HUES6 (cell line): Measurements from ENCODE around the gene PNMA8A.

Experiments used
- H3K27ac ChIP-seq: 2 replicates; pipeline ENCODE4 v1.7.0; 2013; ENCODE audit warnings: low read depth, mild to moderate bottlenecking, low read length, inconsistent platforms
- H3K27me3 ChIP-seq: 2 replicates; pipeline ENCODE4 v1.6.1; 2013; ENCODE audit warnings: low read length; ENCODE audit not compliant: control insufficient read depth, insufficient read depth
- H3K36me3 ChIP-seq: 2 replicates; pipeline ENCODE4 v1.6.1; 2013; ENCODE audit warnings: low read length; ENCODE audit not compliant: control insufficient read depth, insufficient read depth
- H3K4me1 ChIP-seq: 2 replicates; pipeline ENCODE4 v1.6.1; 2013; ENCODE audit warnings: low read length; ENCODE audit not compliant: control insufficient read depth, insufficient read depth
- H3K4me3 ChIP-seq: 2 replicates; pipeline ENCODE4 v1.5.1; 2013; ENCODE audit warnings: low read depth, low read length
- H3K9ac ChIP-seq: one replicate; pipeline ENCODE4 v1.6.1; 2013; ENCODE audit warnings: mild to moderate bottlenecking, low read length
- H3K9me3 ChIP-seq: 2 replicates; pipeline ENCODE4 v1.6.1; 2013; ENCODE audit warnings: low read depth, low read length; ENCODE audit not compliant: control insufficient read depth, insufficient read depth

The PNMA8A gene

DNA sequence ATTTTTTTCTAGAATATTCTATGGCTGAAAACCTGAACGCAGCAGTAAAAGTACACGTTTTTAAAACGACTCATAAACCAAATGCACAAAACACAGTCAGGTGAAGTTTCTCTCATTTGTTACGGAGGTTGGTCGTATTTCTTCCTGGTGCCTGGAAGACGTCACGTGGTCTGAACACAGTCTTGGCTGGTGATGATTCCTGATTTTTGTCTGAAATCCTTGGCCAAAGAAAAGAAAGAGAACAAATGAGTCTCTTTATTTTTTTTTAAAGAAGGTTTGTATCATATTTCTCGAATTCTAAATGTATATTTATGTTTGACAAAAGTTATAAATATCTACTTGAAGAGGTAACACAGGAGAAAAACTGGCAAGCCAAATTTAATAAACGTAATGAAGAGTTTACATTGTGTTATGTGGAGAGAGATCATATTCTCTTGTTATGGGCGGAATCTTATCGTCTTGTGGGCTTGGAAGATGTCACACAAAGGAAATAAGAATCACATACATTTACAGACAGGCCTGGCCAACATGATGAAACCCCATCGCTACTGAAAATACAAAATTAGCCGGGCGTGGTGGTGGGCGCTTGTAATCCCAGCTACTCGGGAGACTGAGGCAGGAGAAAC is 10.0 kb upstream of the PNMA8A start:
- Histone ChIP-seq H3K4me1 (peaks cover 10% of the 10 kb centered on the region), H3K9me3 (no peaks in the 10 kb centered on the region), H3K4me3 (no peak overlapping the region), H3K27ac (no peak overlapping the region), H3K27me3 (0 out of 2 replicates have a peak, but pooled peaks cover under 1% of the 10 kb centered on the region), H3K36me3 (no peaks in the 10 kb centered on the region), H3K9ac (no peak overlapping the region)

DNA sequence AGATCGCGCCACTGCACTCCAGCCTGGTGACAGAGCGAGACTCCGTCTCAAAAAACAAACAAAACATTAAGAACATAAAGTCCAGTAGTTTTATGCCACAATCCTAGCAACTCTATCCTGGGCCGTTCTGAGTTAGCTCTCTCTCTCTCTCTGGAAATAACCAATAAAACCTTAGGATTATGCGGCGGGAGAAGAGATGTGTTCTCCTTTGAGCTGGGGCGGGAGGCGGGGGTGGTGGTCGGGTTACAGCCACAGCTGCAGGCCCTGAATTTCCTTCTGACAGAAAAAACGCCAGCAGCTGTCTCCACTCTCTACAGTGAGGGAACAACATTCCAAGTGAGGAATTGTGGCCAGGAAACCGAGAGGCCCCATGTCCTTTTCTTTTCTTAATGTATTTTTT is 9.1 kb upstream of the PNMA8A start:
- no peaks in the 10 kb centered on the region for H3K27me3 ChIP-seq
- H3K9me3 ChIP-seq: no peaks in the 10 kb centered on the region
- H3K9ac ChIP-seq: no peak overlapping the region
- H3K4me3 ChIP-seq: no peak overlapping the region; the same call in 1 of the 2 replicates
- H3K4me1 ChIP-seq: peaks cover 10% of the 10 kb centered on the region
- no peak overlapping the region for H3K27ac ChIP-seq
- no peaks in the 10 kb centered on the region for H3K36me3 ChIP-seq

DNA sequence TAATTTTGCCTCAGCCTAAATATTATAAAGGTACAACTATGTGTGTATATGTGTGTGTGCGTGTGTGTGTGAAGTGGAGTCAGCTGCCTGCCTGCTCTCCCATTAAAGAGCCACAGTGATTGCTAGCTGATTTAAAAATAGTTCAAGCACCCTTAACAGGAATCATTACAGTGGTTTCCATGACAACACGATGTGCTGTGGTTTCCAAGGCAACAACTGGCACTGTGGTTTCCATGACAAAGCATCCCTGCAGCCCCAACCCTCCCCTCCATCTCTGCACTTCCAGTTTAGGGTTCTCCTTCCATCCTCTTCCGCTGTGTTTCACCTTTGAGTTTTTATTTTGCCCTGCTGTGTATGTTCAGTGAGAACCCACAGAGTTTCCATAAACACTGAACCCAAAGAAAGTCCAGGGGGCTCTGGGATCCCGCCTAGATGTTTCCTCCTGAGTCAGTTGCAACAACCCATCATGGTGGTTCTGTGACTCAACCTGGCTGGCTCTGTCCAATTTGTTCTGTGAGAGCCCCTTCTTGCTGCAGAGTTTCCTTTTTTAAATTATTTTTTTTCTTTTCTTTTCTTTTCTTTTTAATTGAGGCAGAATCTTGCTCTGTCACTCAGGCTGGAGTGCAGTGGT is 7.1 kb upstream of the PNMA8A start:
- no peak overlapping the region for H3K9ac ChIP-seq
- H3K4me3 ChIP-seq: no peak overlapping the region
- H3K27ac ChIP-seq: no peak overlapping the region
- no peaks in the 10 kb centered on the region for H3K36me3 ChIP-seq
- no peaks in the 10 kb centered on the region for H3K27me3 ChIP-seq
- H3K9me3 ChIP-seq: no peaks in the 10 kb centered on the region
- peaks cover 10% of the 10 kb centered on the region for H3K4me1 ChIP-seq

DNA sequence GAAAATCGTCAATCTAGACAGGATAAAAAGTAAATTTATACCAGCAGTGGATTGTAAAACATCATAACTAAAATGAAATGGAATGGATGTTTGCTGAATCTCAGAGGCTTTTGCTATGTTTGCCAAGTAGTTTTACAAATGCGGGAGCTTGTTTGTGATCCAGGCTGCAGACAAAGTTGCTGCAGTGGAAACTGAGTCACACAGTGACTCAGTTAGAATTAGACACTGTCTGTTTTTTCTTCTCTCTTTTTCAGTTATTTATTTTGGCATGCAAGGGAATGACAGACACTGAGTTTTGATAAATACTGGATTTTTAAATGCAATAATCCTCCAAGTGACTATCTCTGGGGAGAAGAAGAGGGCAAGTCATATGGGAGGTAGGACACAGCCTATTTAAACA is 4.6 kb upstream of the PNMA8A start:
- H3K27me3 ChIP-seq: peaks cover 5% of the 10 kb centered on the region; the same call in 1 of the 2 replicates
- H3K9ac ChIP-seq: no peak overlapping the region
- no peak overlapping the region for H3K4me3 ChIP-seq
- H3K36me3 ChIP-seq: no peaks in the 10 kb centered on the region
- H3K4me1 ChIP-seq: peaks cover 10% of the 10 kb centered on the region
- H3K27ac ChIP-seq: no peak overlapping the region
- H3K9me3 ChIP-seq: no peaks in the 10 kb centered on the region

DNA sequence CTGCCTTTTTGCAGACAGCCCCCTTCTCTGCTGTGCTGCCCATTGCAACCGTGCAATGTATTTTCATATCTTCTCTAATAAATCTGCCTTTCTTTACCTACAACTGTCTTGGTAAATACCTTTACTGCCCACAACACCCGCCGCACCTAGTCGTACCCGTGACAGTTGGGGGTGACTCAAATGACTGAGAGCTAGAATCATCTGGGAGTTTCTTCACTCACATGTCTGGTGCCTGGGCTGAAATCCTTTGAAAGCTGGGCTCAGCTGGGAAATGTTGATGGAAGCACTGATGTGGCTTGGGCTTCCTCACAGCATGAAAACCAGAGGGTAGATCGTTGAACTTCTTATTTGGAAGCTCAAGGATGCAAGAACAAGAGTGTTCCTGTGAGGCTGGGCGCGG is 2.8 kb upstream of the PNMA8A start:
- Histone ChIP-seq H3K27ac (no peak overlapping the region), H3K4me3 (no peak overlapping the region), H3K9me3 (no peaks in the 10 kb centered on the region), H3K4me1 (peaks cover 10% of the 10 kb centered on the region), H3K27me3 (peaks cover 5% of the 10 kb centered on the region; the same call in 1 of the 2 replicates), H3K36me3 (peaks cover 10% of the 10 kb centered on the region; the same call in 1 of the 2 replicates), H3K9ac (no peak overlapping the region)

DNA sequence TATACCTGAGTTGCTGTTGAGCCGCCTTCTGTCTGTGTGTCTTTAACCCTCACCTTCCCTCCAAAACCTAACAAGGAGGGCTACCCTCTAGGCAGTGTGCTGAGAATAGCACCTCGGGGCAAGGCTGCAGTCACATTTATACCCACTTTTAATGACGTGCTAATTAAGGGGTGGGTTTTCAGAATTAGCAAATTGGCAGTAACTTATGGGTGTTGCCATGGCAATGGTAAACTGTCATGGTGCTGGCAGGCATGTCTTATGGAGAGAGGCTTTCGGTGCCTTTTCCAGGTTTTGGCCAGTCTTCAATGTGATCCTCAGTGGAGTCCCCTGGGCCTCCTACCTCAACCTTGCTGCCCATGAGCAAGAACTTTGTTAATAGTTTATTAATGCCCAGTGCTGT is 1.2 kb upstream of the PNMA8A start:
- Histone ChIP-seq H3K27me3 (peaks cover 5% of the 10 kb centered on the region; the same call in 1 of the 2 replicates), H3K27ac (no peak overlapping the region)

DNA sequence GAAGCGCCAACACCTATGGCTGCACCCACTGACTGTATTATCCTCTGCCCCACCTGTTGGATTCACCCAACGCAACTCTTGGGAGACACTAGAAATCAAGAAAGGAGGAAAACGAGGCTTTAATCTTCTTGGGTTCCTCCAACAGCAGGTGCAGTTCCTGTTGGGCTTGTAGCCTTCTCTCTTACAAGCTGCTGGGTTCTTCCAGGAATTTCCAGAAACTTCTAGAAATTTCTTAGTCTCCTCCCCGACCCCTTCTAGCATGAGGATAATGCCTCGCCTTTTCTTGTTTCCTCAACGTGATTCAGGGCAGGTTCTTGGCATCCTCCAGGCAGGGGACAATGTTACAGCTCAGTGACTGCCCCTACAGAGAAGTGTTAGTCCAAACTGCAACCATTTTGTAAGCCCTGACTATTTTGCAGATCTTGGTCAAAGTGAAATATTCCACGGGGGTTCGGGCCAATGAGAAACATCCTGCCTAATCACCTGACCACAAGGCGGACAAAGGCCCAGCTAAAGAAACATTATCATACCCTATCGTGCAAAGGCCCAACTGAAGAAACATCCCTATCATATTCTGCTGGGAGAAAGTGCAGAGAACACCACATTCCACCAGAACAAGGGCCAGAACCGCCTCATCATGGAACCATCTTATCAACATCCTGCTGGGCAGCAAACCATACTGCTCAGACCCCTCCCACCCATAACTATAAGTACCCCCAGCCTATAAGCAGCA is 614 bp upstream of the PNMA8A start:
- peaks cover 5% of the 10 kb centered on the region; the same call in 1 of the 2 replicates for H3K27me3 ChIP-seq
- no peak overlapping the region for H3K9ac ChIP-seq
- H3K27ac ChIP-seq: no peak overlapping the region
- H3K9me3 ChIP-seq: no peaks in the 10 kb centered on the region
- peaks cover 10% of the 10 kb centered on the region for H3K4me1 ChIP-seq
- peak overlapping the region; percentile 79 for H3K4me3 ChIP-seq
- H3K36me3 ChIP-seq: peaks cover 19% of the 10 kb centered on the region; the same call in 1 of the 2 replicates

More for the DNA sequence above, 1.2 kb upstream of the PNMA8A start:
- Histone ChIP-seq H3K4me3 (no peak overlapping the region), H3K36me3 (peaks cover 16% of the 10 kb centered on the region; the same call in 1 of the 2 replicates), H3K9me3 (no peaks in the 10 kb centered on the region), H3K9ac (no peak overlapping the region), H3K4me1 (peaks cover 10% of the 10 kb centered on the region)

DNA sequence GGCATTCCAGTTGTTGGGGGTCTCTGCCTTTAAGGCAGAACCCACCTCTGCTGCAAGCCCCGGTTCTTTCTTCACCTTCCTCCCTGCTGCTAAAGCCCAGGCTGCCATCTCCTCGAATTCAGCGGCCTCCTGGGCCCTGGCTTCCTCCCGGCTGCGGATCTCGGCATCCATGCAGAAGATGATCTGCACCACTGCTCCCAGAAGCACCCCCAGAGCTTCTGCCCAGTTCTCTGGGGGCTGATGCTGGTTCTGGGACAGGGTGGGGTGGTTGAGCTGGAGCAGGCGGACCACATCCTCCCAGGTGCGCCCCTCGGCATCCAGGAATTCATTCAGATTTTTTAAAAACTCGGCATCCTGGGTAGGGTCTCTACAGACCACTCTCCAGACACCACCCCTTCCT is 987 bp downstream of the PNMA8A start:
- Histone ChIP-seq H3K27ac (no peak overlapping the region), H3K9me3 (no peaks in the 10 kb centered on the region), H3K9ac (no peak overlapping the region), H3K27me3 (peaks cover 5% of the 10 kb centered on the region; the same call in 1 of the 2 replicates), H3K4me1 (peaks cover 10% of the 10 kb centered on the region), H3K4me3 (peak overlapping the region; percentile 79), H3K36me3 (peaks cover 22% of the 10 kb centered on the region; the same call in 1 of the 2 replicates)

DNA sequence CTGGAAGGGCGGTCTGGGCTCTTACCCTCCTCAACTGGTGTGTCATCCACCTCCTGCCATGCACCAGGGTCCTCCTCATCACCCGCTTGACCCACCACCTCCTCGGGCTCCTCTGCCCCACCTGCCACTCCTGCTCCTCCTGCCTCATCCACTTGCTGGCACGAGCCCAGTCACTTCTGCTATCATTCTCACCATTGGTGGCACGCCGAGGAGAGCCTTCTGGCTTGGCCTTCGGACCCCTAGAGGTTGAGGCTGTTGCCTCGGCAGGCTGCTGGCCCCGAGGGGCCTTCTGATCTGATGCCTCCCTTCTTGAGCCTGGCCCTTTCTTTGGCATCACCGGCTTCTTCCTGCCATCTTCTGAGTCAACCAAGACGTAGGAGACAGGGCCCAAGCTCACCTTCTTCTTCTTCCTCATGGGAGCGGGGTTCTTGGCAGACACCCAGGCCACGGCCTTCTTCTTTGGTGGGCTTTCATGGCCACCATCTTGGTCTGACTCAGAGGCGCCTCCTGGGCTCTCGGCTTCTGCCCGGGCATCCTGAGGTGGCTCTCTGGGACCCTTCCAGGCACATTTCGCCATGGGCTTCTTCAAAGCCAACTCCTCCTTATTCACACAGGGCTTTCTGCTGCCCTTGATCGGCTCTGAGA is 1.7 kb downstream of the PNMA8A start:
- peaks cover 22% of the 10 kb centered on the region; the same call in 1 of the 2 replicates for H3K36me3 ChIP-seq
- no peak overlapping the region for H3K27ac ChIP-seq
- no peak overlapping the region for H3K4me3 ChIP-seq
- no peak overlapping the region for H3K9ac ChIP-seq
- H3K4me1 ChIP-seq: peaks cover 10% of the 10 kb centered on the region
- peaks cover 5% of the 10 kb centered on the region; the same call in 1 of the 2 replicates for H3K27me3 ChIP-seq
- H3K9me3 ChIP-seq: no peaks in the 10 kb centered on the region

DNA sequence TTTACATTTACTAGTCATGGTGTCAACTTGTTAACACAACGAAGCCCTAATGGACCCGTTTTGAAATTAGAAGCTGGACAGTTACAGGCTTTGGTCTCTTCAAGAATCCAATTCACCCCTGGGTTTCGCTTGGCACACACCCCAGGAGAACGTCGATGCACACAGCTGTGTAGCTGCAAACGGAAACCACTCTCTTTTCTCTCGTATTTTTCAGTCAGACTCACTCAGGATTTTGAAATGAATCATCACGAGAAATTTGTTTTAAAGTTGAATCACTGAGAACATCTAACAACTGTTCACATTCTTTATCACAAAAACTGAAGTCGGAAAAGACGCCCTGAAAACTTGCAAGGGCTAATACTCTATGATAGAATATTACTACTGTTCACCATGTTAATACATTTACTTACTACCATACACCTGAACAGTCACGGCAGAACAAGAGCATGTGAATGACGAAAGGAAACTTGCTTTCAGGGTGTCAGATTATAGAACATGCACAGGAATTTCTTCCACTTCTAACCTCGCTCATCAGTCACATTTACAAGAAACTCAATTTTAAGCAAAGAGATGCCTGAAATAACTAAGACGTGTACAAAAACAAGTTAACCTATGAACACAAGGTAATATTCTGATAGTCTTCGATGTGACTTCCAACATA is 4.7 kb downstream of the PNMA8A start:
- Histone ChIP-seq H3K27me3 (peaks cover 1% of the 10 kb centered on the region; the same call in 1 of the 2 replicates), H3K36me3 (peaks cover 22% of the 10 kb centered on the region; the same call in 1 of the 2 replicates), H3K9me3 (no peaks in the 10 kb centered on the region), H3K27ac (no peak overlapping the region), H3K9ac (no peak overlapping the region), H3K4me3 (no peak overlapping the region), H3K4me1 (peaks cover 7% of the 10 kb centered on the region)
